Measurements from ENCODE around the gene NFKBIB.

GRCh38 chr19:38880076-38880881 is 19.5 kb upstream of the NFKBIB start:
- TF ChIP-seq POLR2A (IDR thresholded peaks at IDR 0.05; ENCODE audit: low read length) = no peak
- no peak for TF ChIP-seq GATA1 (IDR thresholded peaks at IDR 0.05; ENCODE audit: low read depth, low read length)
